CD4-positive, alpha-beta T cell (primary cell): ENCODE data around the gene PDGFC. TPM values are rescaled to one million over a fixed set of nuclear protein-coding genes. Genes with fewer than 3 reads are reported as not detected.

Source experiments
- ATAC-seq: fragments of 200-7000 bp; cut with Tn5 transposase; one replicate; pipeline ENCODE4 v1.10.0; 2022; ENCODE audit warnings: mild to moderate bottlenecking; ENCODE audit not compliant: poor library complexity
- CTCF ChIA-PET: fragments of 350-600 bp; sonication (Branson Sonifier 250); formaldehyde crosslinking; loops from one replicate; lab custom pipeline; 2021; ENCODE audit warnings: antibody characterized with exemption, inconsistent platforms; lab: Charles Lee
- POLR2A ChIA-PET: fragments of 350-600 bp; sonication (Branson Sonifier 250); formaldehyde crosslinking; loops from one replicate; lab custom pipeline; 2021; ENCODE audit warnings: antibody characterized with exemption, inconsistent platforms; lab: Charles Lee
- DNase-seq, 14 experiments: peaks; one replicate each; pipeline ENCODE4 v3.0.0-alpha.2; 2013 to 2020; ENCODE audit warnings: mixed read lengths in 2 of 14
- H3K27ac ChIP-seq, 2 donors: one replicate each; pipeline versions ENCODE4 v1.5.1 to v1.7.0; 2013; ENCODE audit warnings: low read length in 2 of 2, low read depth in 1 of 2, mild to moderate bottlenecking in 1 of 2
- H3K27me3 ChIP-seq, 2 experiments: 1 replicate in 1 of 2; 2 replicates in 1 of 2; pipeline versions ENCODE4 v1.6.1 to v1.7.0; 2013; ENCODE audit warnings: low read length in 2 of 2, control low read depth in 1 of 2, mild to moderate bottlenecking in 1 of 2, moderate library complexity in 1 of 2; ENCODE audit not compliant: insufficient read depth in 2 of 2, control insufficient read depth in 1 of 2
- H3K36me3 ChIP-seq: one replicate; pipeline ENCODE4 v1.6.1; 2013; ENCODE audit warnings: low read length, control low read depth; ENCODE audit not compliant: insufficient read depth
- H3K4me1 ChIP-seq: one replicate; pipeline ENCODE4 v1.6.1; 2013; ENCODE audit warnings: low read length, control low read depth; ENCODE audit not compliant: insufficient read depth
- H3K4me3 ChIP-seq: one replicate; pipeline ENCODE4 v1.5.1; 2013; ENCODE audit warnings: mild to moderate bottlenecking, low read length, moderate library complexity
- H3K9me3 ChIP-seq, 2 experiments: 1 replicate in 1 of 2; 2 replicates in 1 of 2; pipeline versions ENCODE4 v1.6.1 to v1.7.0; 2013; ENCODE audit warnings: low read length in 2 of 2, mild to moderate bottlenecking in 2 of 2, control low read depth in 1 of 2, moderate library complexity in 1 of 2; ENCODE audit not compliant: control insufficient read depth in 1 of 2, insufficient read depth in 1 of 2
- H3K27ac Mint-ChIP-seq: one replicate; pipeline ENCODE4 v1.8.0; 2020; ENCODE audit warnings: mixed read lengths
- H3K27me3 Mint-ChIP-seq: one replicate; pipeline ENCODE4 v1.8.0; 2021; ENCODE audit warnings: mixed read lengths
- H3K36me3 Mint-ChIP-seq: one replicate; pipeline ENCODE4 v1.8.0; 2021; ENCODE audit warnings: low read depth, mixed read lengths
- H3K4me1 Mint-ChIP-seq: one replicate; pipeline ENCODE4 v1.8.0; 2021; ENCODE audit warnings: low read depth, mixed read lengths
- H3K4me3 Mint-ChIP-seq: one replicate; pipeline ENCODE4 v1.8.0; 2020; ENCODE audit warnings: mild to moderate bottlenecking, mixed read lengths
- H3K9me3 Mint-ChIP-seq: one replicate; pipeline ENCODE4 v1.8.0; 2020; ENCODE audit warnings: mixed read lengths
- CTCF ChIP-seq: fragments of 200-600 bp; IDR thresholded peaks from one replicate; pipeline ENCODE4 v1.8.0; 2022; ENCODE audit warnings: antibody characterized with exemption, mild to moderate bottlenecking
- intact Hi-C, 2 experiments: fragments of 100-400 bp; cut with DNase I in 1 of 2; cut with micrococcal nuclease in 1 of 2; formaldehyde crosslinking; loops; one replicate each; pipeline versions ENCODE4 v1.15.1 to v1.9.0; 2023 to 2025; cut with DNase I, micrococcal nuclease
- total RNA-seq, 174 experiments: library from RNA in 2 of 174; stranded (reverse) in 2 of 174; gene quantifications; one replicate each; pipeline ENCODE4 v1.2.3 and lab custom pipeline; 2021 to 2026

Gene PDGFC
- total RNA-seq, 2 experiments from 2014 or later, result not detected

DNA sequence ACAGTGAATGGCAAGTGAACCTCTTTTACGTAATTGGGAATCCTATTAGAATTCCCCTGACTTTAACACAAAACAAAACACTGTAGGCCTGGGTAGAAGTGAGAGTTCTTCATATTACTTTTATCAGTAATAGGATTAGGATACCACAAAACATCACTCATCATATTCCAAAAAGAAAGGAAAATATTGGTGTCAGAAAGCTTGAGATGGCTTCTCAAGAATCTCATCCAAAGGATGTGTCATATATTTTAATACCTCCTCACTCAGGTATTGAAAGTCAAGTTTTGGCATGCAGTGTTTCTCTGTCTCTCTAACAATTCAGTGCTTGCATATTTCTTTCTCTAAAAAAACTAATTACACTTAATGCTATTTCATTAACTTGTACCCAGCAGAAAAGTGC, 173.2 kb downstream of the PDGFC start:
- H3K4me1 ChIP-seq, result no peaks in the 10 kb centered on the region
- H3K27me3 ChIP-seq, result no peaks in the 10 kb centered on the region
- Mint-ChIP-seq H3K4me1 (no peaks in the 10 kb centered on the region), H3K36me3 (no peaks in the 10 kb centered on the region), H3K4me3 (no peak overlapping the region), H3K9me3 (no peaks in the 10 kb centered on the region), H3K27ac (no peak overlapping the region), H3K27me3 (no peaks in the 10 kb centered on the region)
- H3K4me3 ChIP-seq, result no peak overlapping the region
- H3K9me3 ChIP-seq, result peaks cover 0 to 6% of the 10 kb centered on the region in 2 experiments
- ChIA-PET CTCF (no interaction called here), POLR2A (no interaction called here)
- H3K36me3 ChIP-seq, result no peaks in the 10 kb centered on the region
- intact Hi-C loops, result no loop called here
- H3K27ac ChIP-seq, result no peak overlapping the region
- ATAC-seq (no peak), DNase-seq (no peak)
- TF ChIP-seq CTCF, result no peak

GRCh38 chr4:156797206-156797605, 174.4 kb downstream of the PDGFC start:
- Mint-ChIP-seq H3K4me3 (no peak overlapping the region), H3K4me1 (no peaks in the 10 kb centered on the region), H3K27me3 (no peaks in the 10 kb centered on the region), H3K27ac (no peak overlapping the region), H3K9me3 (peaks cover under 1% of the 10 kb centered on the region), H3K36me3 (no peaks in the 10 kb centered on the region)
- Histone ChIP-seq H3K27ac (no peak overlapping the region), H3K4me1 (no peaks in the 10 kb centered on the region), H3K4me3 (no peak overlapping the region), H3K36me3 (no peaks in the 10 kb centered on the region), H3K9me3 (peaks cover 0 to 6% of the 10 kb centered on the region in 2 experiments), H3K27me3 (no peaks in the 10 kb centered on the region)
- ATAC-seq, result no peak
- ChIA-PET POLR2A (no interaction called here), CTCF (no interaction called here)
- intact Hi-C loops, result no loop called here
- TF ChIP-seq CTCF, result no peak
- no peak for DNase-seq

DNA sequence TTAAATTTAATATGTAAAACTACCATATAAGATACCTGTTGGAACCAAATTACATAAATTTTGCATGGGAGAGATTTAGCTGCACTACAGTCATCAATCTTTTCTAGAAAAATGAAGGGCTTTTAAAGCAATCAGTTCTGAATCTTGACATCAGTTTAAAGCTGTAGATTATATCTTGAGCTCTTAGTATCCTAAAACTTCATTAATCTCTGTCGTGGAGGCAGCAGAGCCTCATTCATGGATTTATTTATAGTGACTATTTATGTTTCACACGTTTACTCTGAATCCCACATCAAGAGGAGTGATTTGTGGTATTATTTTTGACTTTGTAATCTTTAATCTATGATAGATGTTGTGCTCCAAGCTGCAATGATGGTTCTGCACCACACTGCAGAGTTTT, 175.9 kb downstream of the PDGFC start:
- ChIA-PET CTCF (no interaction called here), POLR2A (no interaction called here)

More for the DNA sequence above, 175.9 kb downstream of the PDGFC start:
- Mint-ChIP-seq H3K4me3 (no peak overlapping the region), H3K9me3 (peaks cover 2% of the 10 kb centered on the region), H3K4me1 (no peaks in the 10 kb centered on the region), H3K27me3 (no peaks in the 10 kb centered on the region), H3K27ac (no peak overlapping the region), H3K36me3 (no peaks in the 10 kb centered on the region)
- H3K36me3 ChIP-seq, result no peaks in the 10 kb centered on the region
- peaks cover 0 to 6% of the 10 kb centered on the region in 2 experiments for H3K9me3 ChIP-seq
- no peak overlapping the region for H3K27ac ChIP-seq
- H3K4me1 ChIP-seq, result no peaks in the 10 kb centered on the region
- DNase-seq, result no peak
- H3K4me3 ChIP-seq, result no peak overlapping the region
- TF ChIP-seq CTCF, result no peak
- ATAC-seq, result no peak
- H3K27me3 ChIP-seq, result no peaks in the 10 kb centered on the region
- intact Hi-C loops, result no loop called here
